HG03103 (cell line): ENCODE measurements around the gene PPP1R3F.
"Not testable (repeated sequence)": the region's sequence is repeated elsewhere in the genome, so short reads cannot be mapped to it uniquely, and the experiment has no call there.

Experiments used
- ATAC-seq: cut with Tn5 transposase; IDR thresholded peaks from one replicate; pipeline ENCODE4 v1.9.1; 2021; ENCODE audit warnings: low read depth; ENCODE audit not compliant: unreplicated experiment

The PPP1R3F gene

GRCh38 chrX:49308604-49309269 is 39.1 kb downstream of the PPP1R3F start:
- ATAC-seq, result no peak

- ATAC-seq, result no peak
These were observed 39.9 kb downstream of the PPP1R3F start for GRCh38 chrX:49309401-49309981.

GRCh38 chrX:49310371-49310770 is 40.8 kb downstream of the PPP1R3F start:
- no peak for ATAC-seq

GRCh38 chrX:49312176-49312575 is 42.6 kb downstream of the PPP1R3F start:
- ATAC-seq, result no peak

GRCh38 chrX:49316085-49316484 is 46.5 kb downstream of the PPP1R3F start:
- ATAC-seq, result no peak

- ATAC-seq, result not testable (repeated sequence)
These were observed 52.1 kb downstream of the PPP1R3F start, which contains the start of gene GAGE12J for GRCh38 chrX:49321737-49322136. TSS of gene GAGE12J (plus strand) at chrX:49322037. CDS start at chrX:49323194, 1,157 bp downstream.

GRCh38 chrX:49322266-49322665 is 52.7 kb downstream of the PPP1R3F start:
- not testable (repeated sequence) for ATAC-seq

- not testable (repeated sequence) for ATAC-seq
These were observed 54.1 kb downstream of the PPP1R3F start for GRCh38 chrX:49323735-49324134.

GRCh38 chrX:49330421-49330820 is 60.8 kb downstream of the PPP1R3F start:
- ATAC-seq, result not testable (repeated sequence)

GRCh38 chrX:49331282-49331681 is 61.7 kb downstream of the PPP1R3F start, which contains the start of gene GAGE13:
TSS of gene GAGE13 (plus strand) at chrX:49331582. CDS start at chrX:49332738, 1,156 bp downstream.
- not testable (repeated sequence) for ATAC-seq

GRCh38 chrX:49331841-49332240 is 62.2 kb downstream of the PPP1R3F start:
- ATAC-seq, result not testable (repeated sequence)
